ENCODE data around the gene PCDH1. TPM values are rescaled to one million over a fixed set of nuclear protein-coding genes. Genes with fewer than 3 reads are reported as not detected.
"Not testable (repeated sequence)": the region's sequence is repeated elsewhere in the genome, so short reads cannot be mapped to it uniquely, and the experiment has no call there.

The PCDH1 gene
- polyA plus RNA-seq, 3 donors = 13.7 to 26.7 (median 17.4) TPM

- no peak overlapping the region for H3K27ac ChIP-seq (ENCODE audit: low read depth, low read length)
- WGBS, 3 donors = 62 to 75% (median 73%) methylated on average over 4 of the region's 4 CpGs
Measured at GRCh38 chr5:141903261-141903660, 25.1 kb upstream of the PCDH1 start.

GRCh38 chr5:141902015-141902814 lies 24.0 kb upstream of the PCDH1 start:
- no peak overlapping the region for H3K27ac ChIP-seq (ENCODE audit: low read depth, low read length)
- 50 to 70% (median 65%) methylated on average over 5 of the region's 5 CpGs for WGBS, 3 donors

GRCh38 chr5:141898448-141899049 lies 20.3 kb upstream of the PCDH1 start:
- H3K27ac ChIP-seq (ENCODE audit: low read depth, low read length) = no peak overlapping the region
- WGBS, 3 donors = 69 to 82% (median 70%) methylated on average over 2 of the region's 2 CpGs

GRCh38 chr5:141897425-141897824 lies 19.2 kb upstream of the PCDH1 start:
- 92 to 99% (median 93%) methylated on average over 4 of the region's 4 CpGs for WGBS, 3 donors

GRCh38 chr5:141890429-141890828 lies 12.2 kb upstream of the PCDH1 start:
- not testable (repeated sequence) for H3K27ac ChIP-seq (ENCODE audit: low read depth, low read length)
- WGBS, 3 donors = 89 to 97% (median 97%) methylated on average over 2 of the region's 2 CpGs

More at GRCh38 chr5:141897425-141897824, 19.2 kb upstream of the PCDH1 start:
- no peak overlapping the region for H3K27ac ChIP-seq (ENCODE audit: low read depth, low read length)

- no peak overlapping the region for H3K27ac ChIP-seq (ENCODE audit: low read depth, low read length)
- WGBS, 3 donors = 51 to 59% (median 55%) methylated on average over 3 of the region's 3 CpGs
Measured at GRCh38 chr5:141889282-141889871, 11.2 kb upstream of the PCDH1 start.

- 34 to 36% (median 34%) methylated on average over 8 of the region's 8 CpGs for WGBS, 3 donors
- no peak overlapping the region for H3K27ac ChIP-seq (ENCODE audit: low read depth, low read length)
Measured at GRCh38 chr5:141883892-141884318, 5.7 kb upstream of the PCDH1 start.

GRCh38 chr5:141883184-141883891 lies 5.1 kb upstream of the PCDH1 start:
- no peak overlapping the region for H3K27ac ChIP-seq (ENCODE audit: low read depth, low read length)
- 3 to 4% (median 4%) methylated on average over 35 of the region's 35 CpGs for WGBS, 3 donors

GRCh38 chr5:141882594-141883183 lies 4.5 kb upstream of the PCDH1 start:
- WGBS, 3 donors = 11 to 22% (median 14%) methylated on average over 13 of the region's 13 CpGs
- H3K27ac ChIP-seq (ENCODE audit: low read depth, low read length) = no peak overlapping the region

GRCh38 chr5:141881886-141882285 lies 3.7 kb upstream of the PCDH1 start:
- H3K27ac ChIP-seq (ENCODE audit: low read depth, low read length) = no peak overlapping the region

GRCh38 chr5:141880961-141881801 lies 3.0 kb upstream of the PCDH1 start:
- WGBS, 3 donors = 19 to 36% (median 34%) methylated on average over 8 of the region's 8 CpGs
- H3K27ac ChIP-seq (ENCODE audit: low read depth, low read length) = no peak overlapping the region

More at GRCh38 chr5:141881886-141882285, 3.7 kb upstream of the PCDH1 start:
- WGBS, 3 donors = 21 to 38% (median 24%) methylated on average over 4 of the region's 4 CpGs

- WGBS, 3 donors = 27 to 29% (median 28%) methylated on average over 7 of the region's 7 CpGs
- H3K27ac ChIP-seq (ENCODE audit: low read depth, low read length) = no peak overlapping the region
Measured at GRCh38 chr5:141879941-141880738, 1.9 kb upstream of the PCDH1 start.

- no peak overlapping the region for H3K27ac ChIP-seq (ENCODE audit: low read depth, low read length)
- WGBS, 3 donors = 0 to 1% (median 0%) methylated on average over 2 of the region's 2 CpGs
Measured at GRCh38 chr5:141879426-141879759, 1.2 kb upstream of the PCDH1 start.

- no peak overlapping the region for H3K27ac ChIP-seq (ENCODE audit: low read depth, low read length)
Measured at GRCh38 chr5:141878711-141879425, 658 bp upstream of the PCDH1 start.

GRCh38 chr5:141877356-141878185 lies 639 bp downstream of the PCDH1 start:
- no peak overlapping the region for H3K27ac ChIP-seq (ENCODE audit: low read depth, low read length)
- 0 to 2% (median 1%) methylated on average over 47 to 55 of the region's 55 CpGs for WGBS, 3 donors

More at GRCh38 chr5:141878711-141879425, 658 bp upstream of the PCDH1 start:
- 0 to 2% (median 1%) methylated on average over 33 to 40 of the region's 40 CpGs for WGBS, 3 donors
